ENCODE measurements around the gene BTBD9.

DNA sequence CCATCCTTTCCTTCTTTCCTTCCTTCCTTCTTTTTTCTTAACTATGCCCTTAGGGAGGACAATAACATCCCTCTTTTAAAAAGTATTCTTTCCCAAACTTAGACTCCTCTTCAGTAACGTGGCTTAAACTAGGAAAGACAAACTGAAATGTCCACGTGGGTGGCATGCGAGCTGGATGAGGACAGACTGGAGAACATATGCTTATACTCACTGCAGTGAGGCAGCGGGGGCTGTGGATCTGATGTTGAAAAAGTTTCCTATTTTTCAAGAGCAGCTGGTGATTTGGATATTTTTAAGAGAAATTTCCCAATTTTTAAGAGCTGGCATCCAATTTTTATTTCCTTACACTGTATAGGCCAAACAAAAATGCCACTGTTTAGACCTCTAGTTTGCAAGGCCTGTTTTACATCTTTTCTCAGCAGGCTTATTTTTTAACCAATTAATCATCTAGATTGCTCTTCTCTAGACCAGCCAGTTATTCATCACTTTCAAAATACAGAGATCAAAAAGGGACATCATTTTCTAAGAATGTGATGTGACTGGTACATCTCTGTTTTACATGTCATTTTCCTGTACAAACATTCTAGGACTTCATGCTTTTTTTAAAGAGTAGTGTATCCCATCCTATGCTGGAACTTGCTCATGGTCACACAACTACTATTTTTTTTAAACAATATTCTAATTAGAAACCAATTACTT lies 226.5 kb downstream of the BTBD9 start:
- TF ChIP-seq EZH2 (IDR thresholded peaks at IDR 0.05; ENCODE audit: low read length, unreplicated experiment), result no peak
- TF ChIP-seq, protein P1, sequence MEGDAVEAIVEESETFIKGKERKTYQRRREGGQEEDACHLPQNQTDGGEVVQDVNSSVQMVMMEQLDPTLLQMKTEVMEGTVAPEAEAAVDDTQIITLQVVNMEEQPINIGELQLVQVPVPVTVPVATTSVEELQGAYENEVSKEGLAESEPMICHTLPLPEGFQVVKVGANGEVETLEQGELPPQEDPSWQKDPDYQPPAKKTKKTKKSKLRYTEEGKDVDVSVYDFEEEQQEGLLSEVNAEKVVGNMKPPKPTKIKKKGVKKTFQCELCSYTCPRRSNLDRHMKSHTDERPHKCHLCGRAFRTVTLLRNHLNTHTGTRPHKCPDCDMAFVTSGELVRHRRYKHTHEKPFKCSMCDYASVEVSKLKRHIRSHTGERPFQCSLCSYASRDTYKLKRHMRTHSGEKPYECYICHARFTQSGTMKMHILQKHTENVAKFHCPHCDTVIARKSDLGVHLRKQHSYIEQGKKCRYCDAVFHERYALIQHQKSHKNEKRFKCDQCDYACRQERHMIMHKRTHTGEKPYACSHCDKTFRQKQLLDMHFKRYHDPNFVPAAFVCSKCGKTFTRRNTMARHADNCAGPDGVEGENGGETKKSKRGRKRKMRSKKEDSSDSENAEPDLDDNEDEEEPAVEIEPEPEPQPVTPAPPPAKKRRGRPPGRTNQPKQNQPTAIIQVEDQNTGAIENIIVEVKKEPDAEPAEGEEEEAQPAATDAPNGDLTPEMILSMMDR (conservative IDR thresholded peaks at IDR 0.05; ENCODE audit: low read depth, low read length), result no peak
- no peak for TF ChIP-seq EZH2phosphoT487 (IDR thresholded peaks at IDR 0.05; ENCODE audit: borderline replicate concordance, low read length)

Data from PC-3 (cell line).